Chondrocyte (in vitro differentiated cells): ENCODE measurements around the gene RAET1L. TPM values are rescaled to one million over a fixed set of nuclear protein-coding genes. Genes with fewer than 3 reads are reported as not detected.

Experiments used
- DNase-seq: peaks from one replicate; pipeline ENCODE4 v3.0.0; 2021; ENCODE audit warnings: mixed read lengths, low spot score
- H3K27ac Mint-ChIP-seq: one replicate; pipeline ENCODE4 v1.8.0; 2021; ENCODE audit warnings: mild to moderate bottlenecking, moderate library complexity, mixed read lengths; ENCODE audit not compliant: unreplicated experiment
- H3K27me3 Mint-ChIP-seq: 2 replicates; pipeline ENCODE4 v1.8.0; 2021; ENCODE audit warnings: low read depth, mixed read lengths
- H3K36me3 Mint-ChIP-seq: 2 replicates; pipeline ENCODE4 v1.8.0; 2021; ENCODE audit warnings: low read depth, mixed read lengths
- H3K4me1 Mint-ChIP-seq: 2 replicates; pipeline ENCODE4 v1.8.0; 2021; ENCODE audit warnings: low read depth, mild to moderate bottlenecking, mixed read lengths
- H3K4me3 Mint-ChIP-seq: one replicate; pipeline ENCODE4 v1.8.0; 2021; ENCODE audit warnings: mild to moderate bottlenecking, moderate library complexity, mixed read lengths; ENCODE audit not compliant: unreplicated experiment
- H3K9me3 Mint-ChIP-seq: 2 replicates; pipeline ENCODE4 v1.8.0; 2021; ENCODE audit warnings: low read depth, mixed read lengths
- CTCF ChIP-seq: fragments of 200-600 bp; sonication (generic); IDR thresholded peaks from 2 replicates; pipeline ENCODE4 v1.5.0; 2021; ENCODE audit warnings: antibody characterized with exemption, mild to moderate bottlenecking, moderate library complexity
- total RNA-seq: library from RNA; stranded (reverse); gene quantifications from 3 replicates; pipeline ENCODE4 v1.2.1, GENCODE V29; 2021

The RAET1L gene
- total RNA-seq, 1 donor from 2014 or later: not detected

- H3K36me3 Mint-ChIP-seq: peaks cover 5% of the 10 kb centered on the region
- H3K27me3 Mint-ChIP-seq: peaks cover 48% of the 10 kb centered on the region
- DNase-seq: no peak
- no peak for TF ChIP-seq CTCF
- H3K9me3 Mint-ChIP-seq: peaks cover 5% of the 10 kb centered on the region
- H3K4me1 Mint-ChIP-seq: no peaks in the 10 kb centered on the region
- H3K27ac Mint-ChIP-seq: no peak overlapping the region
- no peak overlapping the region for H3K4me3 Mint-ChIP-seq
Measured at GRCh38 chr6:150055131-150055530, 29.8 kb upstream of the RAET1L start.

- Mint-ChIP-seq H3K4me3 (no peak overlapping the region), H3K27ac (no peak overlapping the region), H3K27me3 (peaks cover 47% of the 10 kb centered on the region), H3K36me3 (peaks cover 5% of the 10 kb centered on the region), H3K9me3 (peaks cover 5% of the 10 kb centered on the region), H3K4me1 (no peaks in the 10 kb centered on the region)
- no peak for DNase-seq
- no peak for TF ChIP-seq CTCF
Measured at GRCh38 chr6:150053450-150053849, 28.1 kb upstream of the RAET1L start.

- no peak for TF ChIP-seq CTCF
- Mint-ChIP-seq H3K9me3 (peaks cover 5% of the 10 kb centered on the region), H3K27me3 (peaks cover 49% of the 10 kb centered on the region), H3K27ac (no peak overlapping the region), H3K36me3 (peaks cover 5% of the 10 kb centered on the region), H3K4me3 (no peak overlapping the region), H3K4me1 (no peaks in the 10 kb centered on the region)
- no peak for DNase-seq
Measured at GRCh38 chr6:150050846-150051245, 25.5 kb upstream of the RAET1L start.

GRCh38 chr6:150048099-150048498 lies 22.8 kb upstream of the RAET1L start:
- no peaks in the 10 kb centered on the region for H3K36me3 Mint-ChIP-seq
- H3K4me1 Mint-ChIP-seq: no peaks in the 10 kb centered on the region
- no peak for DNase-seq
- H3K27me3 Mint-ChIP-seq: peaks cover 29% of the 10 kb centered on the region
- no peak overlapping the region for H3K4me3 Mint-ChIP-seq
- no peak overlapping the region for H3K27ac Mint-ChIP-seq
- no peak for TF ChIP-seq CTCF
- no peaks in the 10 kb centered on the region for H3K9me3 Mint-ChIP-seq

GRCh38 chr6:150046943-150047342 lies 21.6 kb upstream of the RAET1L start:
- no peak for DNase-seq
- Mint-ChIP-seq H3K4me1 (no peaks in the 10 kb centered on the region), H3K27me3 (peaks cover 25% of the 10 kb centered on the region), H3K27ac (no peak overlapping the region), H3K36me3 (no peaks in the 10 kb centered on the region), H3K9me3 (no peaks in the 10 kb centered on the region), H3K4me3 (no peak overlapping the region)
- no peak for TF ChIP-seq CTCF
